Eye (tissue), 1 donor: ENCODE data around the gene RB1.
"Not testable (repeated sequence)": the region's sequence is repeated elsewhere in the genome, so short reads cannot be mapped to it uniquely, and the experiment has no call there.

ENCODE experiments used
- DNase-seq: peaks from one replicate; pipeline ENCODE4 v3.0.0-alpha.2; 2015

RB1 gene

GRCh38 chr13:48355524-48355923 is 52.0 kb downstream of the RB1 start:
- DNase-seq: not testable (repeated sequence)

GRCh38 chr13:48356750-48357149 is 53.2 kb downstream of the RB1 start:
- DNase-seq: no peak

- no peak for DNase-seq
These were observed 66.4 kb downstream of the RB1 start for GRCh38 chr13:48369988-48370387.

GRCh38 chr13:48370815-48371214 is 67.3 kb downstream of the RB1 start:
- no peak for DNase-seq

GRCh38 chr13:48377857-48378256 is 74.3 kb downstream of the RB1 start:
- DNase-seq: no peak

- no peak for DNase-seq
These were observed 77.0 kb downstream of the RB1 start for GRCh38 chr13:48380581-48380980.

GRCh38 chr13:48383384-48383783 is 79.8 kb downstream of the RB1 start:
- no peak for DNase-seq

- DNase-seq: no peak
These were observed 83.3 kb downstream of the RB1 start for GRCh38 chr13:48386816-48387215.

- DNase-seq: no peak
These were observed 87.7 kb downstream of the RB1 start for GRCh38 chr13:48391257-48391656.

GRCh38 chr13:48393030-48393697 is 89.6 kb downstream of the RB1 start:
- no peak for DNase-seq

GRCh38 chr13:48393698-48394085 is 90.1 kb downstream of the RB1 start:
- DNase-seq: no peak

GRCh38 chr13:48397744-48398143 is 94.2 kb downstream of the RB1 start:
- no peak for DNase-seq

GRCh38 chr13:48398450-48399095 is 95.0 kb downstream of the RB1 start:
- no peak for DNase-seq

- DNase-seq: no peak
These were observed 96.6 kb downstream of the RB1 start for GRCh38 chr13:48400090-48400694.

GRCh38 chr13:48400850-48401291 is 97.3 kb downstream of the RB1 start:
- peak; percentile 44 for DNase-seq

GRCh38 chr13:48401480-48401879 is 97.9 kb downstream of the RB1 start:
- no peak for DNase-seq

- DNase-seq: no peak
These were observed 98.9 kb downstream of the RB1 start for GRCh38 chr13:48402325-48402932.

GRCh38 chr13:48403151-48403631 is 99.6 kb downstream of the RB1 start:
- DNase-seq: no peak

GRCh38 chr13:48403913-48404312 is 100.4 kb downstream of the RB1 start:
- DNase-seq: no peak

- no peak for DNase-seq
These were observed 101.4 kb downstream of the RB1 start for GRCh38 chr13:48404952-48405351.

GRCh38 chr13:48405875-48406274 is 102.3 kb downstream of the RB1 start:
- no peak for DNase-seq

- DNase-seq: no peak
These were observed 106.6 kb downstream of the RB1 start for GRCh38 chr13:48410199-48410598.

- peak; percentile 59 for DNase-seq
These were observed 107.7 kb downstream of the RB1 start for GRCh38 chr13:48411147-48411794.
